ENCODE results near the gene VEZT.

DNA sequence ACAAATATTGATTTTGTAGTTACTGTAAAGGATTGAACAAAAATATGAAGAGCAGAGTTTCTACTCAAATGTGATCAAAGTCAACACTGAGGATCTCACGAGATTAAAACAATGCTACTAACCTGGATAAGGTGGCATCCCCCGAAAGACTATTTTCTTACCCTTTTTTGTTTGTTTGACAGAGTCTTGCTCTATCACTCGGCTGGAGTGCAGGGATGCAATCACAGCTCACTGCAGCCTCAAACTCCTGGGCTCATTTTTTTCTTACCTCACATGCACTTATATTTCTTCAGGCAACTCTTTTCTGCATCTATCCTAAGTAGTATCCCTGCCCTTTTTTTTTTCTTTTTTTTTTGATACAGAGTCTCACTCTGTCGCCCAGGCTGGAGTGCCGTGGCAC lies 109.2 kb downstream of the VEZT start:
- TF ChIP-seq TARDBP (IDR thresholded peaks at IDR 0.05) (no peak), SP1 (IDR thresholded peaks at IDR 0.05) (no peak), BHLHE40 (IDR thresholded peaks at IDR 0.05; ENCODE audit: borderline replicate concordance) (no peak), ZNF384 (IDR thresholded peaks at IDR 0.05) (no peak), HDGF (IDR thresholded peaks at IDR 0.05; ENCODE audit: borderline replicate concordance) (no peak), LEF1 (IDR thresholded peaks at IDR 0.05; ENCODE audit: borderline replicate concordance) (no peak), FOXA1 (IDR thresholded peaks at IDR 0.05) (no peak), FOXM1 (IDR thresholded peaks at IDR 0.05; ENCODE audit: borderline replicate concordance) (no peak), FOXK2 (IDR thresholded peaks at IDR 0.05) (no peak)
